K562 (cell line): ENCODE measurements around the gene PPT2. TPM values are rescaled to one million over a fixed set of nuclear protein-coding genes. Genes with fewer than 3 reads are reported as not detected.

ENCODE experiments used
- EHMT2 ChIP-seq: fragments of 450-650 bp; IDR thresholded peaks from 2 replicates; pipeline ENCODE4 v1.6.1; 2018; ENCODE audit warnings: antibody characterized with exemption
- MAFG ChIP-seq: fragments of 450-650 bp; conservative IDR thresholded peaks from 2 replicates; pipeline ENCODE4 v1.6.1; 2016; ENCODE audit warnings: missing genetic modification characterization, missing compliant biosample characterization
- RCOR1 ChIP-seq, 2 experiments: IDR thresholded peaks; 2 replicates each; pipeline ENCODE4 v1.6.1; 2012; ENCODE audit warnings: low read depth in 2 of 2, low read length in 2 of 2, borderline replicate concordance in 1 of 2, improper control_type of control experiment in 1 of 2
- ZNF316 ChIP-seq: fragments of 450-650 bp; IDR thresholded peaks from 2 replicates; pipeline ENCODE4 v1.6.1; 2016
- polyA plus RNA-seq, 8 experiments: library from polyadenylated mRNA; depleted of rRNA in 4 of 8; stranded (reverse) in 5 of 8; unstranded in 3 of 8; fragments of >200 nt; fragmentation: Nextera tagmentation in 2 of 8; fragmentation: Illumina TruSeq in 1 of 8; extraction: Ambion mirVana in 2 of 8; extraction: Trizol in 1 of 8; gene quantifications; 2 replicates each; pipeline versions ENCODE4 v1.2.1 to v1.2.3, GENCODE V29; 2011 to 2014; ENCODE audit warnings: inconsistent platforms in 1 of 8, missing spikeins in 1 of 8
- total RNA-seq, 7 experiments: library from RNA; depleted of rRNA in 6 of 7; stranded (reverse); fragments of >200 nt in 6 of 7; fragmentation: Illumina TruSeq in 2 of 7; extraction: Trizol in 2 of 7; gene quantifications; 2 replicates each; pipeline versions ENCODE4 v1.2.1 to v1.2.3, GENCODE V29; 2011 to 2021; ENCODE audit warnings: low replicate concordance in 1 of 7
- TF ChIP-seq, protein P1 (sequence below): fragments of 250-450 bp; sonication (Bioruptor Pico); IDR thresholded peaks from 2 replicates; pipeline ENCODE4 v1.4.0; 2020; ENCODE audit warnings: mild to moderate bottlenecking
- TF ChIP-seq, protein P2 (sequence below): IDR thresholded peaks from 2 replicates; pipeline ENCODE4 v1.6.1; 2011; ENCODE audit not compliant: insufficient read length; ENCODE audit errors: extremely low read depth
- TF ChIP-seq, protein P3 (sequence below), 2 experiments: fragments of 450-650 bp; formaldehyde crosslinking in 1 of 2; IDR thresholded peaks; 2 replicates each; pipeline versions ENCODE4 v1.4.0 to v1.6.1; 2014 to 2020; ENCODE audit warnings: mild to moderate bottlenecking in 2 of 2, borderline replicate concordance in 1 of 2, low read depth in 1 of 2
- TF ChIP-seq, protein P4 (sequence below): fragments of 250-450 bp; sonication (Bioruptor Pico); IDR thresholded peaks from 2 replicates; pipeline ENCODE4 v1.4.0; 2020

PPT2 gene
- total and polyA plus RNA-seq, 9 of the 15 experiments (the other 6 are each of a cell fraction or from before 2014, with no cell fraction given): 27.4 to 98.8 (median 69.9) TPM

DNA sequence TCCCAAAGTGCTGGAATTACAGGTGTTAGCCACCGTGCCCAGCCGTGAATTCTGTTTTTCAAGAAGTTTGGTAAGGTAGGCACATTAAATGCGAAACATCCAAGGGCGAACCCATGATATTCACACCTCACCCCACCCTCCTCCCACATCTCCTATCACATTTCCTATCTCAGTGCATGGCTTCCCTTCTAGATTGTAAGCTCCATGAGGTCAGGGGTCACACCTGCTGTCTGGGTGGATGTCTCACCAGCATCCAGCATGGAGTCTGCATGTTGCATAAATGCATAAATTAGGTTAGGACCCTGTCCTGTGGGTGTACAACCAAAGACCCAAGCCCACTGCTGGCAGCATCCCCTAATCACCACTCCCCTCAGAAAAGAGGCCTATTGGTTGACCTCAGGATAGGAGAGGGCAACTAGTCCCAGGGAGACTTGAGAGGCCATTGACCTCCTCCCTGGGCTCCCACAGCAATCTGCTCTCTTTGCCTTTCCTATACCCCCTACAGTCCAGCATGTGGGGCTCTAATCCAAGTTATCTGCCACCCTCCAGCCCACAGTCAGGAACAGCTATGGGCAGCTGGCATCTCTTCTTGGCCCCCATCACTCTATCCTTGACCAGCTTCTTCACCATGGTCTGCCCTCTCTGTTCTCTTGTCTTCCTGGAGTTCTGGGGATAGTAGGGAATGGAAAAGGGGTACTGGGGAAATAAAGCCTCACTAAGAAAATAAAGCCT is 6.4 kb upstream of the PPT2 start (continued):
- TF ChIP-seq, protein P1, sequence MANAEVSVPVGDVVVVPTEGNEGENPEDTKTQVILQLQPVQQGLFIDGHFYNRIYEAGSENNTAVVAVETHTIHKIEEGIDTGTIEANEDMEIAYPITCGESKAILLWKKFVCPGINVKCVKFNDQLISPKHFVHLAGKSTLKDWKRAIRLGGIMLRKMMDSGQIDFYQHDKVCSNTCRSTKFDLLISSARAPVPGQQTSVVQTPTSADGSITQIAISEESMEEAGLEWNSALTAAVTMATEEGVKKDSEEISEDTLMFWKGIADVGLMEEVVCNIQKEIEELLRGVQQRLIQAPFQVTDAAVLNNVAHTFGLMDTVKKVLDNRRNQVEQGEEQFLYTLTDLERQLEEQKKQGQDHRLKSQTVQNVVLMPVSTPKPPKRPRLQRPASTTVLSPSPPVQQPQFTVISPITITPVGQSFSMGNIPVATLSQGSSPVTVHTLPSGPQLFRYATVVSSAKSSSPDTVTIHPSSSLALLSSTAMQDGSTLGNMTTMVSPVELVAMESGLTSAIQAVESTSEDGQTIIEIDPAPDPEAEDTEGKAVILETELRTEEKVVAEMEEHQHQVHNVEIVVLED (CRISPR knock-in tag): no peak
- TF ChIP-seq, protein P2, sequence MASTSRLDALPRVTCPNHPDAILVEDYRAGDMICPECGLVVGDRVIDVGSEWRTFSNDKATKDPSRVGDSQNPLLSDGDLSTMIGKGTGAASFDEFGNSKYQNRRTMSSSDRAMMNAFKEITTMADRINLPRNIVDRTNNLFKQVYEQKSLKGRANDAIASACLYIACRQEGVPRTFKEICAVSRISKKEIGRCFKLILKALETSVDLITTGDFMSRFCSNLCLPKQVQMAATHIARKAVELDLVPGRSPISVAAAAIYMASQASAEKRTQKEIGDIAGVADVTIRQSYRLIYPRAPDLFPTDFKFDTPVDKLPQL: no peak
- TF ChIP-seq ZNF316 (peak; percentile 78), RCOR1 (IDR thresholded peaks at IDR 0.05; ENCODE audit: borderline replicate concordance in 1 of 2, low read depth in 2 of 2, low read length in 2 of 2) (no peak), MAFG (tag) (no peak), EHMT2 (no peak)
- TF ChIP-seq, protein P3, sequence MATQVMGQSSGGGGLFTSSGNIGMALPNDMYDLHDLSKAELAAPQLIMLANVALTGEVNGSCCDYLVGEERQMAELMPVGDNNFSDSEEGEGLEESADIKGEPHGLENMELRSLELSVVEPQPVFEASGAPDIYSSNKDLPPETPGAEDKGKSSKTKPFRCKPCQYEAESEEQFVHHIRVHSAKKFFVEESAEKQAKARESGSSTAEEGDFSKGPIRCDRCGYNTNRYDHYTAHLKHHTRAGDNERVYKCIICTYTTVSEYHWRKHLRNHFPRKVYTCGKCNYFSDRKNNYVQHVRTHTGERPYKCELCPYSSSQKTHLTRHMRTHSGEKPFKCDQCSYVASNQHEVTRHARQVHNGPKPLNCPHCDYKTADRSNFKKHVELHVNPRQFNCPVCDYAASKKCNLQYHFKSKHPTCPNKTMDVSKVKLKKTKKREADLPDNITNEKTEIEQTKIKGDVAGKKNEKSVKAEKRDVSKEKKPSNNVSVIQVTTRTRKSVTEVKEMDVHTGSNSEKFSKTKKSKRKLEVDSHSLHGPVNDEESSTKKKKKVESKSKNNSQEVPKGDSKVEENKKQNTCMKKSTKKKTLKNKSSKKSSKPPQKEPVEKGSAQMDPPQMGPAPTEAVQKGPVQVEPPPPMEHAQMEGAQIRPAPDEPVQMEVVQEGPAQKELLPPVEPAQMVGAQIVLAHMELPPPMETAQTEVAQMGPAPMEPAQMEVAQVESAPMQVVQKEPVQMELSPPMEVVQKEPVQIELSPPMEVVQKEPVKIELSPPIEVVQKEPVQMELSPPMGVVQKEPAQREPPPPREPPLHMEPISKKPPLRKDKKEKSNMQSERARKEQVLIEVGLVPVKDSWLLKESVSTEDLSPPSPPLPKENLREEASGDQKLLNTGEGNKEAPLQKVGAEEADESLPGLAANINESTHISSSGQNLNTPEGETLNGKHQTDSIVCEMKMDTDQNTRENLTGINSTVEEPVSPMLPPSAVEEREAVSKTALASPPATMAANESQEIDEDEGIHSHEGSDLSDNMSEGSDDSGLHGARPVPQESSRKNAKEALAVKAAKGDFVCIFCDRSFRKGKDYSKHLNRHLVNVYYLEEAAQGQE (IDR thresholded peaks at IDR 0.05; ENCODE audit: borderline replicate concordance): no peak
- TF ChIP-seq, protein P3 (CRISPR knock-in tag; IDR thresholded peaks at IDR 0.05; ENCODE audit: low read depth): no peak
- TF ChIP-seq, protein P4, sequence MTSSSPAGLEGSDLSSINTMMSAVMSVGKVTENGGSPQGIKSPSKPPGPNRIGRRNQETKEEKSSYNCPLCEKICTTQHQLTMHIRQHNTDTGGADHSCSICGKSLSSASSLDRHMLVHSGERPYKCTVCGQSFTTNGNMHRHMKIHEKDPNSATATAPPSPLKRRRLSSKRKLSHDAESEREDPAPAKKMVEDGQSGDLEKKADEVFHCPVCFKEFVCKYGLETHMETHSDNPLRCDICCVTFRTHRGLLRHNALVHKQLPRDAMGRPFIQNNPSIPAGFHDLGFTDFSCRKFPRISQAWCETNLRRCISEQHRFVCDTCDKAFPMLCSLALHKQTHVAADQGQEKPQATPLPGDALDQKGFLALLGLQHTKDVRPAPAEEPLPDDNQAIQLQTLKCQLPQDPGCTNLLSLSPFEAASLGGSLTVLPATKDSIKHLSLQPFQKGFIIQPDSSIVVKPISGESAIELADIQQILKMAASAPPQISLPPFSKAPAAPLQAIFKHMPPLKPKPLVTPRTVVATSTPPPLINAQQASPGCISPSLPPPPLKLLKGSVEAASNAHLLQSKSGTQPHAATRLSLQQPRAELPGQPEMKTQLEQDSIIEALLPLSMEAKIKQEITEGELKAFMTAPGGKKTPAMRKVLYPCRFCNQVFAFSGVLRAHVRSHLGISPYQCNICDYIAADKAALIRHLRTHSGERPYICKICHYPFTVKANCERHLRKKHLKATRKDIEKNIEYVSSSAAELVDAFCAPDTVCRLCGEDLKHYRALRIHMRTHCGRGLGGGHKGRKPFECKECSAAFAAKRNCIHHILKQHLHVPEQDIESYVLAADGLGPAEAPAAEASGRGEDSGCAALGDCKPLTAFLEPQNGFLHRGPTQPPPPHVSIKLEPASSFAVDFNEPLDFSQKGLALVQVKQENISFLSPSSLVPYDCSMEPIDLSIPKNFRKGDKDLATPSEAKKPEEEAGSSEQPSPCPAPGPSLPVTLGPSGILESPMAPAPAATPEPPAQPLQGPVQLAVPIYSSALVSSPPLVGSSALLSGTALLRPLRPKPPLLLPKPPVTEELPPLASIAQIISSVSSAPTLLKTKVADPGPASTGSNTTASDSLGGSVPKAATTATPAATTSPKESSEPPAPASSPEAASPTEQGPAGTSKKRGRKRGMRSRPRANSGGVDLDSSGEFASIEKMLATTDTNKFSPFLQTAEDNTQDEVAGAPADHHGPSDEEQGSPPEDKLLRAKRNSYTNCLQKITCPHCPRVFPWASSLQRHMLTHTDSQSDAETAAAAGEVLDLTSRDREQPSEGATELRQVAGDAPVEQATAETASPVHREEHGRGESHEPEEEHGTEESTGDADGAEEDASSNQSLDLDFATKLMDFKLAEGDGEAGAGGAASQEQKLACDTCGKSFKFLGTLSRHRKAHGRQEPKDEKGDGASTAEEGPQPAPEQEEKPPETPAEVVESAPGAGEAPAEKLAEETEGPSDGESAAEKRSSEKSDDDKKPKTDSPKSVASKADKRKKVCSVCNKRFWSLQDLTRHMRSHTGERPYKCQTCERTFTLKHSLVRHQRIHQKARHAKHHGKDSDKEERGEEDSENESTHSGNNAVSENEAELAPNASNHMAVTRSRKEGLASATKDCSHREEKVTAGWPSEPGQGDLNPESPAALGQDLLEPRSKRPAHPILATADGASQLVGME (CRISPR knock-in tag): no peak
